K562 (cell line): ENCODE data around the gene ITIH6. TPM values are rescaled to one million over a fixed set of nuclear protein-coding genes. Genes with fewer than 3 reads are reported as not detected.

ENCODE experiments used
- ATAC-seq: fragments of 200-7000 bp; cut with Tn5 transposase; 3 replicates; pipeline ENCODE4 v1.9.1; 2020; ENCODE audit warnings: moderate library complexity
- BruUV-seq: library from RNA; stranded (reverse); fragments of 400-500 nt; replicated peaks from 2 replicates; lab custom pipeline; 2021; lab: Mats Ljungman, UMichigan
- CTCF ChIA-PET: fragments of 300-600 bp; formaldehyde crosslinking; extraction: SDS; loops from one replicate; lab custom pipeline; 2021; ENCODE audit warnings: low intra/inter-chr PET ratio; lab: Yijun Ruan, JAX
- POLR2A ChIA-PET: fragments of 300-600, 350-650 bp; sonication (Branson Sonifier 250); formaldehyde crosslinking; extraction: SDS; loops from one replicate; lab custom pipeline; 2021; ENCODE audit warnings: antibody characterized with exemption, inconsistent platforms; lab: Yijun Ruan, JAX
- DNase-seq, 4 experiments: peaks; one replicate each; pipeline versions ENCODE4 v3.0.0 to v3.0.0-alpha.2; 2011 to 2018; ENCODE audit warnings: low spot score in 3 of 4, mixed read lengths in 3 of 4; ENCODE audit errors: extremely low read depth in 1 of 4
- FAIRE-seq: peaks from 2 replicates; lab custom pipeline; 2011; peaks lifted over from hg19 to GRCh38; lab: Jason Lieb, UNC
- H2AFZ ChIP-seq: 2 replicates; pipeline ENCODE4 v1.6.0; 2011; ENCODE audit warnings: low read depth, low read length, control low read depth, inconsistent platforms
- H3K27ac ChIP-seq: fragments of 200-600 bp; 3 replicates; pipeline ENCODE4 v1.8.0; 2011; ENCODE audit warnings: low read depth, mild to moderate bottlenecking, control low read depth, inconsistent platforms, low read length, moderate library complexity, mixed read lengths; ENCODE audit errors: extremely low read depth
- H3K27me3 ChIP-seq, 2 experiments: fragments of 300-600 bp in 1 of 2; 2 replicates in 1 of 2; 3 replicates in 1 of 2; pipeline versions ENCODE4 v1.6.0 to v1.8.0; 2011; ENCODE audit warnings: inconsistent platforms in 2 of 2, low read length in 2 of 2, mild to moderate bottlenecking in 1 of 2, mixed read lengths in 1 of 2, moderate library complexity in 1 of 2; ENCODE audit not compliant: control insufficient read depth in 2 of 2, insufficient read depth in 2 of 2
- H3K36me3 ChIP-seq: fragments of 300-600 bp; 3 replicates; pipeline ENCODE4 v1.8.0; 2011; ENCODE audit warnings: mild to moderate bottlenecking, low read length, inconsistent platforms; ENCODE audit not compliant: control insufficient read depth, insufficient read depth
- H3K4me1 ChIP-seq, 2 experiments: fragments of 200-600 bp in 1 of 2; replicated peaks in 1 of 2; 2 replicates in 1 of 2; 3 replicates in 1 of 2; pipeline versions ENCODE4 v1.5.1 to v1.8.0; 2011; ENCODE audit warnings: inconsistent platforms in 2 of 2, low read length in 2 of 2, mild to moderate bottlenecking in 1 of 2, mixed read lengths in 1 of 2, moderate library complexity in 1 of 2; ENCODE audit not compliant: control insufficient read depth in 2 of 2, insufficient read depth in 2 of 2
- H3K4me2 ChIP-seq: 2 replicates; pipeline ENCODE4 v1.6.1; 2011; ENCODE audit warnings: low read length, control low read depth, inconsistent platforms, mixed read lengths; ENCODE audit not compliant: insufficient read depth
- H3K4me3 ChIP-seq: fragments of 200-600 bp; sonication (generic), shearing (Covaris generic); 2 replicates; pipeline ENCODE4 v1.5.1; 2016; ENCODE audit warnings: control low read depth, inconsistent platforms
- H3K79me2 ChIP-seq: fragments of 200-600 bp; 3 replicates; pipeline ENCODE4 v1.8.0; 2011; ENCODE audit warnings: low read length, inconsistent platforms; ENCODE audit not compliant: control insufficient read depth, insufficient read depth
- H3K9ac ChIP-seq, 2 experiments: 2 replicates each; pipeline versions ENCODE4 v1.6.0 to v1.6.1; 2011; ENCODE audit warnings: low read depth in 2 of 2, low read length in 2 of 2, control low read depth in 1 of 2, inconsistent platforms in 1 of 2, mild to moderate bottlenecking in 1 of 2, mixed read lengths in 1 of 2; ENCODE audit not compliant: insufficient read depth in 1 of 2
- H3K9me1 ChIP-seq: one replicate; pipeline ENCODE4 v1.6.0; 2011; ENCODE audit warnings: inconsistent platforms, mild to moderate bottlenecking, low read length, moderate library complexity; ENCODE audit not compliant: control insufficient read depth, insufficient read depth
- H3K9me3 ChIP-seq: replicated peaks from 2 replicates; pipeline ENCODE4 v1.5.1; 2011; ENCODE audit warnings: low read depth, low read length, inconsistent platforms; ENCODE audit not compliant: control insufficient read depth, insufficient read depth
- H4K20me1 ChIP-seq: replicated peaks from 2 replicates; pipeline ENCODE4 v1.6.1; 2011; ENCODE audit warnings: low read length, inconsistent platforms, mixed read lengths; ENCODE audit not compliant: control insufficient read depth, insufficient read depth
- BRF1 ChIP-seq: IDR thresholded peaks from 3 replicates; pipeline ENCODE4 v1.6.1; 2011; ENCODE audit warnings: borderline replicate concordance, mild to moderate bottlenecking; ENCODE audit not compliant: insufficient read length; ENCODE audit errors: extremely low read depth
- HMG20A ChIP-seq: fragments of 450-650 bp; formaldehyde crosslinking; conservative IDR thresholded peaks from 2 replicates; pipeline ENCODE4 v1.4.0; 2020; ENCODE audit warnings: mild to moderate bottlenecking, mixed read lengths
- RFX1 ChIP-seq: fragments of 450-650 bp; IDR thresholded peaks from 2 replicates; pipeline ENCODE4 v1.6.1; 2016; ENCODE audit warnings: mild to moderate bottlenecking, moderate library complexity
- WGBS: fragments of 100-300 bp; shearing (Covaris generic); methylation state at CpG from one replicate; pipeline ENCODE4 v1.1.6; 2016; ENCODE audit warnings: low coverage, mixed read lengths; ENCODE audit not compliant: insufficient coverage; ENCODE audit errors: missing lambda C conversion rate; 5-methylcytosine and 5-hydroxymethylcytosine counted together
- in situ Hi-C: fragments of 300-500 bp; cut with MboI; formaldehyde crosslinking; loops from 4 replicates; pipeline ENCODE4 v1.15.0; 2018; ENCODE audit warnings: inconsistent platforms, mixed read lengths
- intact Hi-C: fragments of 100-400 bp; cut with micrococcal nuclease; formaldehyde crosslinking; loops from 2 replicates; pipeline ENCODE4 v1.14.2; 2022
- polyA plus RNA-seq, 8 experiments: library from polyadenylated mRNA; depleted of rRNA in 4 of 8; stranded (reverse) in 5 of 8; unstranded in 3 of 8; fragments of >200 nt; fragmentation: Nextera tagmentation in 2 of 8; fragmentation: Illumina TruSeq in 1 of 8; extraction: Ambion mirVana in 2 of 8; extraction: Trizol in 1 of 8; gene quantifications; 2 replicates each; pipeline versions ENCODE4 v1.2.1 to v1.2.3, GENCODE V29; 2011 to 2014; ENCODE audit warnings: inconsistent platforms in 1 of 8, missing spikeins in 1 of 8
- total RNA-seq, 7 experiments: library from RNA; depleted of rRNA in 6 of 7; stranded (reverse); fragments of >200 nt in 6 of 7; fragmentation: Illumina TruSeq in 2 of 7; extraction: Trizol in 2 of 7; gene quantifications; 2 replicates each; pipeline versions ENCODE4 v1.2.1 to v1.2.3, GENCODE V29; 2011 to 2021; ENCODE audit warnings: low replicate concordance in 1 of 7
- TF ChIP-seq, protein P1 (sequence below), 3 experiments: IDR thresholded peaks in 2 of 3; conservative IDR thresholded peaks in 1 of 3; 2 replicates each; pipeline ENCODE4 v1.5.1; 2011 to 2012; ENCODE audit warnings: low read length in 3 of 3, mild to moderate bottlenecking in 3 of 3, control low read depth in 2 of 3, improper control_type of control experiment in 1 of 3, inconsistent platforms in 1 of 3, low read depth in 1 of 3, mixed read lengths in 1 of 3, moderate library complexity in 1 of 3; ENCODE audit not compliant: insufficient read depth in 2 of 3

ITIH6 gene
- total and polyA plus RNA-seq, 9 of the 15 experiments (the other 6 are each of a cell fraction or from before 2014, with no cell fraction given): 0.03 TPM; not detected in 8

DNA sequence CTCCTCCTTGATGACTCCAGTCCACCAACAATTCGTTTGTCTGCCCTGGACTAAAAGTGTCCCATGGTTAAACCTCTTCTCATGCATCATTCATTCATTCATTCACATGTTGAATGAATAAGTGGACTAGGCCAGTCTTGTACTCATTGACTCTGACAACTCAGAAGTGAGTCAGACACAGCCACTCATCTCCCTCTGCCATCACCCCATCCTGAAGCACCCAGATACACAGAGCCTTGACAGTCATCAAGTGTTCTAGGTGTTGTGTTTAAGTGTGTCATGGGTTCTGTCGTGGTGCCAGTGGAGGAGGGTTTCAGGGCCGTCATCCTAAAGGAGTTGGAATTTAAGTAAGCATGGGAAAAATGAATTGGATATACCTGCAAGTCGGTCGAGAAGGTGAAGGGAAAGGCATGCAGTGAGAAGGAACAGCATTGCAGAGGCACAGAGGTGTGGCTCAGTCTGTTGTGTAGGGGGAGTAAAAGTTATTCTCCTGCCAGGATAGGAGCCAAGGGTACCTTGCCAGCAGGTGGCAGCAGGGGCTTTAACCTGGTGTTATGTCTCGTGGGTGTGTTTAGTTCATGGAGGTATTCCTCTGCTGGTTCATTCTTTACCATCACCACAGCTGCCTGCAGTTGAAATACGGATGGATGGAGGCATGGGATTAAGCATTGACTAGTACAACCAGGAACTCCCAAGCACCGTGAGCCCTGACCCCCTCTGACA lies 27.8 kb upstream of the ITIH6 start:
- Histone ChIP-seq H4K20me1 (no peaks in the 10 kb centered on the region; the same call in 1 of the 2 replicates), H3K4me2 (no peak overlapping the region), H3K4me1 (no peaks in the 10 kb centered on the region), H3K36me3 (no peaks in the 10 kb centered on the region), H3K27ac (no peak overlapping the region), H3K9me1 (no peaks in the 10 kb centered on the region), H2AFZ (no peak overlapping the region), H3K4me3 (no peak overlapping the region), H3K9ac (no peak overlapping the region), H3K79me2 (no peaks in the 10 kb centered on the region), H3K9me3 (no peaks in the 10 kb centered on the region), H3K27me3 (peaks cover 0 to 22% of the 10 kb centered on the region in 2 experiments; a peak in 2 of 5 replicates)
- ATAC-seq (no peak), FAIRE-seq (no peak), DNase-seq (no peak)
- CTCF ChIA-PET: no interaction called here
- POLR2A ChIA-PET: no interaction called here
- intact Hi-C loops: no loop called here
- no TSS peak for BruUV-seq
- WGBS: 3% methylated on average over 8 of the region's 8 CpGs
- in situ Hi-C loops: no loop called here
- no peak for TF ChIP-seq HMG20A (CRISPR knock-in tag)
- TF ChIP-seq, protein P1, sequence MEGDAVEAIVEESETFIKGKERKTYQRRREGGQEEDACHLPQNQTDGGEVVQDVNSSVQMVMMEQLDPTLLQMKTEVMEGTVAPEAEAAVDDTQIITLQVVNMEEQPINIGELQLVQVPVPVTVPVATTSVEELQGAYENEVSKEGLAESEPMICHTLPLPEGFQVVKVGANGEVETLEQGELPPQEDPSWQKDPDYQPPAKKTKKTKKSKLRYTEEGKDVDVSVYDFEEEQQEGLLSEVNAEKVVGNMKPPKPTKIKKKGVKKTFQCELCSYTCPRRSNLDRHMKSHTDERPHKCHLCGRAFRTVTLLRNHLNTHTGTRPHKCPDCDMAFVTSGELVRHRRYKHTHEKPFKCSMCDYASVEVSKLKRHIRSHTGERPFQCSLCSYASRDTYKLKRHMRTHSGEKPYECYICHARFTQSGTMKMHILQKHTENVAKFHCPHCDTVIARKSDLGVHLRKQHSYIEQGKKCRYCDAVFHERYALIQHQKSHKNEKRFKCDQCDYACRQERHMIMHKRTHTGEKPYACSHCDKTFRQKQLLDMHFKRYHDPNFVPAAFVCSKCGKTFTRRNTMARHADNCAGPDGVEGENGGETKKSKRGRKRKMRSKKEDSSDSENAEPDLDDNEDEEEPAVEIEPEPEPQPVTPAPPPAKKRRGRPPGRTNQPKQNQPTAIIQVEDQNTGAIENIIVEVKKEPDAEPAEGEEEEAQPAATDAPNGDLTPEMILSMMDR (IDR thresholded peaks at IDR 0.05 in 2 of 3, conservative IDR thresholded peaks at IDR 0.05 in 1 of 3; ENCODE audit: insufficient read depth in 2 of 3, low read depth in 1 of 3, low read length in 3 of 3): 0 out of 6 replicates have a peak, but pooled peaks of 1 of the 3 experiments have one; percentile 10
- no peak for TF ChIP-seq BRF1
- no peak for TF ChIP-seq RFX1
